PFSK-1 (cell line): ENCODE results near the gene ATOH8.

ENCODE experiments used
- POLR2AphosphoS5 ChIP-seq: IDR thresholded peaks from 2 replicates; pipeline ENCODE4 v1.6.1; 2012; ENCODE audit warnings: low read depth, mild to moderate bottlenecking, control low read depth, low read length, moderate library complexity
- TAF1 ChIP-seq: IDR thresholded peaks from 2 replicates; pipeline ENCODE4 v1.6.1; 2012; ENCODE audit warnings: low read length, control low read depth, borderline replicate concordance; ENCODE audit not compliant: insufficient read depth

DNA sequence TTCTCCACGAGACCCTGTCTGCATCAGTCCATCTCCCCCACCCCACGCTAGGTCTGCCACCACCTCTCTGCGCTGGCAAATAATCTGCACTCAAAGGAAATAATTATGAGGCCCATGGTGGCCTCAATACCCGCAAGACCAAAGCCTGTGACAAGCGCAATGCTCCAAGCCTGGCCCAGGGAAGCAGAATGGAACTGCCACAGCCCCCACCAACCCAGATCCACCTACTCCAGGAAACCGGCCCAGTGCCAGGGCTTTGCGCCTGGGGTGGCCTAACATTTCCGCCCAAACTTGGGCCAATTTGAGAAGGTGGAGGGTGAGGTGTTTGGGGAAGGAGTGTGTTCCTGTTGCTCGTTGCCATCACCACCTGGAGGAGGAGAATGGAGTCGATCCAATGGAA, 26.0 kb upstream of the ATOH8 start:
- TF ChIP-seq TAF1 (no peak), POLR2AphosphoS5 (no peak)
